Fibroblast of villous mesenchyme (primary cell): ENCODE results near the gene ACTN4. TPM values are rescaled to one million over a fixed set of nuclear protein-coding genes. Genes with fewer than 3 reads are reported as not detected.

Experiments
- DNase-seq: peaks from one replicate; pipeline ENCODE4 v3.0.0-alpha.2; 2010; ENCODE audit warnings: low read depth
- H3K4me3 ChIP-seq: 2 replicates; pipeline ENCODE4 v1.5.1; 2011; ENCODE audit warnings: low read depth, mild to moderate bottlenecking, low read length
- total RNA-seq: library from RNA; depleted of rRNA; stranded (reverse); fragments of >200 nt; gene quantifications from 2 replicates; pipeline ENCODE4 v1.2.3, GENCODE V29; 2012
- TF ChIP-seq, protein P1 (sequence below): IDR thresholded peaks from 2 replicates; pipeline ENCODE4 v1.5.1; 2012; ENCODE audit warnings: low read depth, mild to moderate bottlenecking, low read length; ENCODE audit not compliant: insufficient read depth

ACTN4 gene
- total RNA-seq, 1 donor, result 456 TPM

GRCh38 chr19:38666663-38667511 lies 19.4 kb downstream of the ACTN4 start:
- TF ChIP-seq, protein P1, sequence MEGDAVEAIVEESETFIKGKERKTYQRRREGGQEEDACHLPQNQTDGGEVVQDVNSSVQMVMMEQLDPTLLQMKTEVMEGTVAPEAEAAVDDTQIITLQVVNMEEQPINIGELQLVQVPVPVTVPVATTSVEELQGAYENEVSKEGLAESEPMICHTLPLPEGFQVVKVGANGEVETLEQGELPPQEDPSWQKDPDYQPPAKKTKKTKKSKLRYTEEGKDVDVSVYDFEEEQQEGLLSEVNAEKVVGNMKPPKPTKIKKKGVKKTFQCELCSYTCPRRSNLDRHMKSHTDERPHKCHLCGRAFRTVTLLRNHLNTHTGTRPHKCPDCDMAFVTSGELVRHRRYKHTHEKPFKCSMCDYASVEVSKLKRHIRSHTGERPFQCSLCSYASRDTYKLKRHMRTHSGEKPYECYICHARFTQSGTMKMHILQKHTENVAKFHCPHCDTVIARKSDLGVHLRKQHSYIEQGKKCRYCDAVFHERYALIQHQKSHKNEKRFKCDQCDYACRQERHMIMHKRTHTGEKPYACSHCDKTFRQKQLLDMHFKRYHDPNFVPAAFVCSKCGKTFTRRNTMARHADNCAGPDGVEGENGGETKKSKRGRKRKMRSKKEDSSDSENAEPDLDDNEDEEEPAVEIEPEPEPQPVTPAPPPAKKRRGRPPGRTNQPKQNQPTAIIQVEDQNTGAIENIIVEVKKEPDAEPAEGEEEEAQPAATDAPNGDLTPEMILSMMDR, result no peak
- H3K4me3 ChIP-seq, result no peak overlapping the region
- peak; percentile 82 for DNase-seq

GRCh38 chr19:38667661-38668171 lies 20.3 kb downstream of the ACTN4 start:
- TF ChIP-seq, protein P1, result no peak
- no peak overlapping the region for H3K4me3 ChIP-seq
- DNase-seq, result peak; percentile 88

DNA sequence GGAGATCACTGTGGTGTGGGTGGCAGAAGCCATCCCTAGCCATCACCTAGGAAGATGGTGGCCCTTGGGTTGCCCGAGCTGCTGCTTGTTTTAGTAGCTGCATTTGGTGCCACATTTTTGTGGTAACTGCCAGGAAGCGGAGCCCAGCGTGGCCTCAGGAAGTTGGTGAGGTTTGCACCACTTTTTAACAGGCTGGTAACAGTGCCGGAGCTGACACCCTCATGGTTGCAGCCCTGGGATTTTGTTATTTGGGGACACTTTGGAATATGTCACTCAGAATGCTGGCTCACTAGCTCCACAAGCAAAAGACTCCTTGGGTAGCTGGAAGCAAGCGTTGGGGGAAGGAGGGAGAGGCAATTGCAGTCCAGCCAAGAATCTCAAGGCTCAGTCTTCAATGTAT lies 22.1 kb downstream of the ACTN4 start:
- TF ChIP-seq, protein P1, result no peak
- DNase-seq, result no peak
- H3K4me3 ChIP-seq, result no peak overlapping the region

- TF ChIP-seq, protein P1, result no peak
- DNase-seq, result peak; percentile 82
- no peak overlapping the region for H3K4me3 ChIP-seq
Observed at GRCh38 chr19:38670921-38671398, 23.5 kb downstream of the ACTN4 start.

DNA sequence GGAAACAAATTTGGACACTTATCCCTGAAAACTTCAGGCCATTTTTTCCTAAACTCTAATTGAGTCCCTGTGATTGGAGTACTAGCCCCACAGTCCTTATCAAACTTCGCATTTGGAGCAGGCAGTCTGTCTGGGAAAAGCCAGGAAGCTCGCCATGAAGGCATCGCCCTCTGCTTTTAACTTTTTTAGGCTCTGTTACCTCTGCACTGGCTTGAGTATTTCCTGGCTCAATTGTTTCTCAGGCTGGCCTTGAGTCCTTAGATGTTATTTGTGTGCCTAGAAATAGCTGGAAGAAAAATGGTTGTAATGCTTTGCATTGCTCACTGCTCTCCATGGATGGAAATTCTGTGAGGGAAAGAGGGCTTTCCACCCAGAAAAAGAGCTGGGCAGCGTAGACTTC lies 24.2 kb downstream of the ACTN4 start:
- no peak for DNase-seq
- no peak overlapping the region for H3K4me3 ChIP-seq
- TF ChIP-seq, protein P1, result no peak

- TF ChIP-seq, protein P1, result no peak
- DNase-seq, result no peak
Observed at GRCh38 chr19:38673030-38673429, 25.6 kb downstream of the ACTN4 start.

More at GRCh38 chr19:38673030-38673429, 25.6 kb downstream of the ACTN4 start:
- H3K4me3 ChIP-seq, result no peak overlapping the region
